Adrenal gland (tissue), 12 donors: ENCODE measurements around the gene RIPOR1. TPM values are rescaled to one million over a fixed set of nuclear protein-coding genes. Genes with fewer than 3 reads are reported as not detected.
"Not testable (repeated sequence)": the region's sequence is repeated elsewhere in the genome, so short reads cannot be mapped to it uniquely, and the experiment has no call there.

Experiments
- DNase-seq, 7 donors: peaks; one replicate each; pipeline ENCODE4 v3.0.0-alpha.2; 2019 to 2020
- H3K27ac ChIP-seq, 5 donors: fragments of 200-600 bp; sonication (generic) in 4 of 5; 1 replicate in 3 of 5; 2 replicates in 2 of 5; pipeline versions ENCODE4 v1.5.1 to v1.8.0; 2016 to 2020; ENCODE audit warnings: mild to moderate bottlenecking in 1 of 5
- H3K27me3 ChIP-seq: fragments of 200-600 bp; 2 replicates; pipeline ENCODE4 v1.8.0; 2021
- H3K36me3 ChIP-seq, 2 donors: fragments of 200-600 bp; replicated peaks in 1 of 2; 1 replicate in 1 of 2; 2 replicates in 1 of 2; pipeline versions ENCODE4 v1.5.1 to v1.8.0; 2018 to 2022
- H3K4me1 ChIP-seq, 2 donors: fragments of 200-600 bp; replicated peaks in 1 of 2; 1 replicate in 1 of 2; 2 replicates in 1 of 2; pipeline versions ENCODE4 v1.5.1 to v1.8.0; 2018 to 2021
- H3K4me3 ChIP-seq, 4 donors: fragments of 200-600 bp; sonication (generic) in 3 of 4; one replicate each; pipeline ENCODE4 v1.5.1; 2016 to 2018
- H3K9me3 ChIP-seq, 3 donors: fragments of 200-600 bp; sonication (generic) in 1 of 3; replicated peaks in 1 of 3; 1 replicate in 2 of 3; 2 replicates in 1 of 3; pipeline versions ENCODE4 v1.5.1 to v1.8.0; 2016 to 2021
- CTCF ChIP-seq, 6 experiments: fragments of 450-650 bp in 4 of 6; fragments of 200-600 bp in 2 of 6; sonication (generic) in 1 of 6; IDR thresholded peaks; 1 replicate in 5 of 6; 2 replicates in 1 of 6; pipeline versions ENCODE4 v1.5.1 to v1.8.0; 2016 to 2021; ENCODE audit warnings: antibody characterized with exemption in 6 of 6, mild to moderate bottlenecking in 2 of 6, moderate library complexity in 1 of 6
- POLR2A ChIP-seq, 2 donors: fragments of 450-650 bp; IDR thresholded peaks; one replicate each; pipeline ENCODE4 v1.6.1; 2017; ENCODE audit warnings: antibody characterized with exemption in 2 of 2, mild to moderate bottlenecking in 2 of 2, moderate library complexity in 1 of 2
- whole genome bisulfite sequencing, 4 donors: extraction: QIAGEN DNeasy Blood & Tissue Kit in 2 of 4; methylation state at CpG; one replicate each; pipeline versions ENCODE4 v1.1.5 to v1.1.7; 2013 to 2017; 5-methylcytosine and 5-hydroxymethylcytosine counted together
- intact Hi-C, 2 donors: fragments of 100-400 bp; cut with DNase I; formaldehyde crosslinking; loops; one replicate each; pipeline versions ENCODE4 v1.14.1 to v1.15.0; 2022 to 2023
- polyA plus RNA-seq, 3 donors: library from polyadenylated mRNA; stranded (reverse); fragments of 200-250 nt in 2 of 3; fragments of 350-450 nt in 1 of 3; fragmentation: Illumina TruSeq in 1 of 3; extraction: RNeasy Lipid Tissue Mini Kit (QIAGEN cat#74804) in 1 of 3; gene quantifications; one replicate each; pipeline ENCODE4 v1.2.3, GENCODE V29; 2013 to 2014
- total RNA-seq, 9 donors: library from RNA; depleted of rRNA in 4 of 9; stranded (reverse); fragments of >200 nt in 4 of 9; fragments of 120-200 nt in 1 of 9; fragmentation: NEBNext Ultra II Directional in 1 of 9; extraction: Animal tissue kit (Norgen Biotek cat#: 25700) in 1 of 9; gene quantifications; one replicate each; pipeline versions ENCODE4 v1.1.0 to v1.2.4, GENCODE V29; 2013 to 2023
- donor health status: healthy with polysubstance abuse.
- donor health status: Bipolar disorder and iron deficiency.
- donor health status: DM: yes; HTN: yes; CAD: no.
- donor health status: DM: no; HTN: no; CAD: no.
- donor health status: DM: no; HTN: no; CAD: no.
- donor health status: DM: yes; HTN: yes; CAD: no.

The RIPOR1 gene
- total and polyA plus RNA-seq, 12 donors: 8.1 to 168 (median 57.7) TPM

- H3K9me3 ChIP-seq: no peaks in the 10 kb centered on the region
- no peak overlapping the region for H3K27ac ChIP-seq
- no peak for DNase-seq
- 83 to 90% (median 87%) methylated on average over 4 of the region's 4 CpGs for WGBS, 4 donors
- H3K4me3 ChIP-seq: no peak overlapping the region
- H3K4me1 ChIP-seq: no peaks in the 10 kb centered on the region
- no peaks in the 10 kb centered on the region for H3K36me3 ChIP-seq
- intact Hi-C loops: no loop called here
- no peaks in the 10 kb centered on the region for H3K27me3 ChIP-seq
- TF ChIP-seq POLR2A (IDR thresholded peaks at IDR 0.05) (no peak), CTCF (IDR thresholded peaks at IDR 0.05) (no peak)
These were observed 19.6 kb upstream of the RIPOR1 start for GRCh38 chr16:67509016-67509415.

- H3K4me1 ChIP-seq, H3K27ac ChIP-seq, H3K4me3 ChIP-seq, H3K9me3 ChIP-seq, H3K36me3 ChIP-seq, DNase-seq, intact Hi-C loops, H3K27me3 ChIP-seq: not testable (repeated sequence)
- WGBS, 4 donors: 80 to 100% (median 94%) methylated on average over 1 of the region's 1 CpG
These were observed 14.7 kb upstream of the RIPOR1 start for GRCh38 chr16:67513892-67514291.

GRCh38 chr16:67514382-67514828, 14.2 kb upstream of the RIPOR1 start:
- no peak overlapping the region for H3K4me3 ChIP-seq
- no peaks in the 10 kb centered on the region for H3K36me3 ChIP-seq
- WGBS, 4 donors: 6 to 10% (median 7%) methylated on average over 8 of the region's 8 CpGs
- no peaks in the 10 kb centered on the region for H3K4me1 ChIP-seq
- H3K27me3 ChIP-seq: no peaks in the 10 kb centered on the region
- intact Hi-C loops: no loop called here
- peak; percentile 52 to 81 (median 75) for TF ChIP-seq CTCF (IDR thresholded peaks at IDR 0.05)
- TF ChIP-seq POLR2A (IDR thresholded peaks at IDR 0.05): no peak
- peak; percentile 78 to 96 (median 89) for DNase-seq
- H3K27ac ChIP-seq: no peak overlapping the region
- H3K9me3 ChIP-seq: no peaks in the 10 kb centered on the region

DNA sequence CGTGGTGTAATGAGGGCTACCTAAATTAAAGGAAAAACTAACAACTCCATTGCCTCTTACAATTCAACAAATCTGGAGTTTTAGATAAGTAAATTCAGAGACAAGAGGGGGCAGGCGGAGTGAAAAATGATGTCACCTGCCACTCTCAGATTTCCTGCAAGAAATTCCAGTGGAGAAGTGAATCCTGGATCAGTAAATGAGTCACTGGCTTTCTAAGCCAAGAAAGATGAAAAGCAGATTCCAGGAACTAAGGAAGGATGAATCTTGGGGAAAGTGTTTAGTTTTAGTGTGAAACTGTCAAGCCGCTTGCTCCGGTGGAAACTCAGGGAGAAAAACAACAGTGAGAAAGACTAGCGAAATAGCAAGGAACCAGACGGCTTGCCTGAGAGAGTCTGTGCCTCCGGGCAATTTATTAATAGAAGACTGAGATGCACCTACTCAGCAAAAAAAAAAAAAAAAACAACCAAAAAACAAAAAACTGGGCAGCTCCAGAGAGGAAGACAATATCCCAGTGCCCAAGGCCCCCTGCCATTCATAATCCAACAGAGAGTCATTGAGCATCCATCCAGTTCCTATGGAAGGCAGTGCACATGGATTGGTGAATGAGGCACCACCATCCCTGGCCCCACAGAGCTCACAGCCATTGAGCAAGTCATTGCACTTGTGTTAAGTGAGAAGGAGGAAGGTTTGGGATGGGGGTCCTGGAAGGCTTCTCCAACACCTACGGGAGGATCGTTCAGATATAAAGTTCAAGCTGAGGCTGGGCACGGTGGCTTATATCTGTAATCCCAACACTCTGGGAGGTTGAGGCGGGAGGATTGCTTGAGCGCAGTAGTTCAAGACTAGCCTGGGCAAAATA, 12.1 kb upstream of the RIPOR1 start:
- no peak for DNase-seq
- Histone ChIP-seq H3K4me1 (peaks cover 0 to 3% of the 10 kb centered on the region in 2 donors), H3K9me3 (no peaks in the 10 kb centered on the region), H3K4me3 (no peak overlapping the region), H3K36me3 (no peaks in the 10 kb centered on the region), H3K27me3 (no peaks in the 10 kb centered on the region), H3K27ac (no peak overlapping the region)
- TF ChIP-seq CTCF (IDR thresholded peaks at IDR 0.05) (no peak), POLR2A (IDR thresholded peaks at IDR 0.05) (no peak)
- intact Hi-C loops: loop anchor here in 1 of 2 donors (5.0 kb wide), 1 partner anchor 34 kb away; the partner anchor contains the start of genes AGRP and ATP6V0D1
- WGBS, 4 donors: 70 to 78% (median 73%) methylated on average over 12 of the region's 12 CpGs

DNA sequence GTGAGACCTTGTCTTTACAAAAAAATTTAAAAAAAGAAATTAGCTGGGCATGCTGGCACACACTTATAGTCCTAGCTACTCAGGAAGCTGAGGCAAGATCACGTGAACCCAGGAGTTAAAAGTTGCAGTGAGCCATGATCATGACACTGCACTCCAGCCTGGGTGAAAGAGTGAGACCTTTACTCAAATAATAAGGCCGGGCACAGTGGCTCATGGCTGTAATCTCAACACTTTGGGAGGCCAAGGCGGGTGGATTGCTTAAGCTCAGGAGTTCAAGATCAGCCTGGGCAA, 11.5 kb upstream of the RIPOR1 start:
- 67 to 78% (median 73%) methylated on average over 3 of the region's 3 CpGs for WGBS, 4 donors
- Histone ChIP-seq H3K9me3 (no peaks in the 10 kb centered on the region), H3K4me1 (peaks cover 0 to 7% of the 10 kb centered on the region in 2 donors), H3K36me3 (no peaks in the 10 kb centered on the region), H3K4me3 (no peak overlapping the region), H3K27me3 (no peaks in the 10 kb centered on the region), H3K27ac (no peak overlapping the region)
- TF ChIP-seq CTCF (IDR thresholded peaks at IDR 0.05) (no peak), POLR2A (IDR thresholded peaks at IDR 0.05) (no peak)
- DNase-seq: no peak
- intact Hi-C loops: loop anchor here in 1 of 2 donors (5.0 kb wide), 1 partner anchor 35 kb away; the partner anchor contains the start of genes AGRP and ATP6V0D1
